ENCODE measurements around the gene TGIF2. TPM values are rescaled to one million over a fixed set of nuclear protein-coding genes. Genes with fewer than 3 reads are reported as not detected.

TGIF2 gene
- 23.7 and 32.6 TPM in 2 replicates for total RNA-seq (2014; rRNA removed; shearing (Covaris generic))

DNA sequence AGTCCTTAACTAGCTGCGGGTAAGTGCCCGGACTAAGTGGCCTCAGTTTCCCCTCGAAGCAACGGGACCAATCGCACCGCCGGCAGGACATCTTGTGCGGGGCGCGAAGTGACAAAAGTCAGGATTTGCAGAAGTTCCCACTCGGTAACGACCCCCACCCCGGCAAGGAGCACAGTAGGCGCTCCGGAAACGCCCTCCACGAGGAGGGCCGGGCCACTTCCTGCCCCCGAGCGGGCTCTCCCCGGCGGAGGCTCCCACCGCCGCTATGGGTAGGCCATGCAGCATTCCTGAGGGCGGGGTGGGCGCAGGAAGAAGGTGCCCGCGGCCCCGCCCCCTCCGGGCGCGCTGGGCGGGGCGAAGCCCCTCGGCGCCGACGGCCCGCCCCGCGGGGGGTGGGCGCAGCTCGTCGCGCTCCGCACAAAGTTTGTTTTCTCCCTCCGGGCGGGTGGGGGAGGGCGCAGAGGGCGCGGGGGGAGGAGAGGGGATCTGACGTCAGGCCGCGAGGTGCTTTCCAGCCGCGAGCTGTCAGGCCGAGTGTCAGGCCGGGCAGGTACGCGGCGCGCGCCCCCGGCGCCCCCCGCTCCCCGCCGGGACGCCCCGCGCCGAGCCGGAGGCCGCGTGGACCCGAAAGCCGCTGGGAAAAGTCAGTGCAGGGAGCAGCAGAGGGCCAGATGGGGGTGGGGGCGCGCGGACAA, at the start of gene TGIF2:
TSS of gene TGIF2 (plus strand) at position 495 of the 695 bp plus-strand sequence. CDS start 5,178 bp downstream, outside the sequence.
- DNase-seq (ENCODE audit: low spot score) = peak; percentile 82

DNA sequence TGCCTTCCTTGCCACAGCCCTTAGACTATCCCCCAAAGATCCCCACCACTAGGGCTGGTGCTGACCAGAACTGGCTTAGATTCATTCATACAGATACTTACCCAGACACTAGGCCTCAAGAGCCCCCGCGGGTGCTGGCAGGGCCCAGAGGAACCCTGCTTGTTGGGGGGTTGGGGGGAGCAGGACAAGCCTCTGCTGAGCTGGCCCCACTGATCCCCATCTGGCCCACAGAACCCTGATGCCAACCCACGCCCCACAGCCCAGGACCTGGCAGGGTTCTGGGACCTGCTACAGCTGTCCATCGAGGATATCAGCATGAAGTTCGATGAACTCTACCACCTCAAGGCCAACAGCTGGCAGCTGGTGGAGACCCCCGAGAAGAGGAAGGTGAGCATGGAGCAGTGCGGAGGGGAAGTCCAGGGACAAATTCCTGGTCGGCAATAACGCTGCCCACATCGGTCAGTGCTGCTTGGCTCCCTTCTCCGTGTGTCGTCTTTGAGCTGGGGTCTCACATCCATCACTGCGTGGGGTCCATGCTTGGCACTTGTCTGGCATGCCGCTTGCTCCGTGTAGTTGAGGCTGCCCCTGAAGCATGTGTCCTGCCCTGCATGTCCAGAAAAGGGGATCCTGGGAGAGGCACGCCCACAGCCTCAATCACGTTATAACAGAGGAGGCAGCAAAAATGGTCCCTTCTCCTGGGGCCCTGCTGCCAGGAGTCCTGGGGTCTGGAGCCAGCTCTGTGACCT, 47.6 kb upstream of the TGIF2 start:
- no peak for DNase-seq (ENCODE audit: low spot score)

DNA sequence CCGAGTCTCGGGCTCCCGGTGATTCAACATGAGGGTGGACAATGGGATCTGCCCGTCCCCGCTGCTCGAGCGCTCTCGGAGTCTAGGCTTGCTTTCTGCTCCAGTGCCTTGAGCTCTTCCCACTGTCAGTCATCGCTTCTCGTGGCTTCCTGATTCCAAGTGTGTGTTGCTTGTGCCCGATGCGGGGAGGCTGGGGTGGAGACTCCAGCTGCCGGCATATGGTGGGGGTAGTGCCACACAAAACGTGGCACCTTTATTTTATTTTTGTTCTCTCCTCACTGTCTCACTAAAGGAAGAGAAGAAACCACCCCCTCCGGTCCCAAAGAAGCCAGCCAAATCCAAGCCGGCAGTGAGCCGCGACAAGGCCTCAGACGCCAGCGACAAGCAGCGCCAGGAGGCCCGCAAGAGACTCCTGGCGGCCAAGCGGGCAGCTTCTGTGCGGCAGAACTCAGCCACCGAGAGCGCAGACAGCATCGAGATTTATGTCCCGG, 46.8 kb upstream of the TGIF2 start:
- no peak for DNase-seq (ENCODE audit: low spot score)

DNA sequence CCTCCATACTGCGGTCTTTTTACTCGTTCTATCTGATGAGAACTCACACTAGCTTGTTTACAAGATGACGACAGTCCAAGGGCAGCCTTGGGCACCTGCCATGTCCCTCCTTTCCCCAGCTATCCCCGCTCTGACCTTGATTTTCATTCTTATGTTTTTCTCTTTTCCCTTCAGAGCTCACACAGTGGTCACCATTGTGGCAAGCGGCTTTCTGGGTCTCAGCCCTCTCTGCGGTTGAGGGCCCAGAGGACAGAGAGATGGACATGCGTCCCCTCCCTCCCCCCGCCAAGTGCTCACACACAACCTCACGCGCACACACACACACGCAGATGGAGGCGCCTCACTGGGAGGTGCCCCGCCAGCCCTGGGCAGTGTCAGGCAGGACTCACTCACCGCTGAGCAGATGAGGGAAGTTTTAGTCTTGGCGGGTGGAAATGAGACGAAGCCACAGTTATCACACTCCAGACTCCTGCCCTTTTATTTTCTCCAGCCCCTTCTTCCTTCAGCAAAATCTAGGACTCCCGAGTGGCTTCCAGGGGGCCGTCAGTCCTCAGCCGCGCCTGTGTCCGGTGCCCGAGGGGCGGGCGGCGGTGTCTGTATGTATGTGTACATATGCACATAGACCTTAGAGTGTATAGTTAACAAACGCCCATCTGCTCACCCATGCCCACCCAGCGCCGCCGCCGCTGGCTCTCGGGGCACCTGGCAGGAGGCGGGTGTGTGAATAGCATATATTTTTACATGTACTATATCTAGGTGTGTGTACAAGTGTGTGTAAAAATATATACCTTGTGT, 45.9 kb upstream of the TGIF2 start:
- DNase-seq (ENCODE audit: low spot score) = no peak

DNA sequence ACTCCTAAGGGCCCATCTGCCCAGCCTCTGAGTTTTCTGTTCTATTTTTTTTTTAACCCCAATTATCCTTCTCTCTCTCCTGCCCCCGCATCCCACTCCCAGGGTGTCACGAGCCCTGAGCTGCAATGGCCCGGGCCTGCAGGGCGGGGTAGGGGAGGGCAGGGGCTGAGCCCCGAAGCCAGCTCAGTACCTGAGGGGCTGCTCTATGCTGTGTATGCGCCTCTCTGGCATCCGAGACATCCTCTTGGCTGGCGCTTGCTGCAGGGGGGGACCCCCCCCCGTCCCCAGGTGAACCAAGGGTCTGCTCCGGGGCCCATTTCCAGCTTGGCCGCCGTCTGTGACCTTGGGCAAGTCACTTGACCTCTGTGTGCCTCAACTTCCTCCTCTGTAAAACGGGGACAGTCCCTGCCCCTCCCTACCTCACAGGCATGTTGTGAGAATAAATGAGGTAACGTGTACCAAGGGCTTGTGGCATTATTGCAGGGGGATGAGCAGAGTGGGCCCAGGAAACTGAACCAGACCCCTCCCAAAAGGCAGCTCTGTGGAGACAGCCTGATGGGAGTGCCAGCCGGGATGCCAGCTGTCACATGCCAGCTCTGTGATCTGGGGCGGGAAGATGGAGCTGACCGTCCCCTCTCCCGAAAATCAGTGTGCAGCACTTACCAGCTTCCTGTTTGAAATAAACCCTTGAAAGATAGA, 45.1 kb upstream of the TGIF2 start:
- DNase-seq (ENCODE audit: low spot score) = no peak

DNA sequence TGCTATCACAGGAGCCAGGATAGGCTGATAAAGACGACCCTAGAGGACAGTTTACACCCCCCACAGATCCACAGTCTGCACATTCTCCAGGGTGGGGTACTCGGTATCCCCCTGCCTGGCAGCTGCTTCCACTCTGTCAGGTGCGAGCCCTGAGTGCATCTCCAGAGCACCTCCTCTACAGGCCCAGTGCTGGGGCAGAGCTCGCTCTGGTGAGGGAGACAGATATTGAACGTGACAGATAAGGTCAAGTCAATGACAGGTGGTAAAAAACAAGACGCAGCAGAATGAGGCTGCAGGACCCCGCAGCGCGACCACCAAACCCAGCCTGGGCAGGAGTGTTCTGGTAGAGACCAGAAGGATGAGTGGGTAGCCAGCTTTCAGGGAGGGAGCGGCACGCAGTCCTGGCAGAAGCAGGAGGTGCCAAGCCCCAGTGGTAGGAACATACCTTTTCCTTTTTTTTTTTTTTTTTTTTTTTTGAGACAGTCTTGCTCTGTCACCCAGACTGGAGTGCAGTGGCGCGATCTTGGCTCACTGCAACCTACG, 44.5 kb upstream of the TGIF2 start:
- no peak for DNase-seq (ENCODE audit: low spot score)

DNA sequence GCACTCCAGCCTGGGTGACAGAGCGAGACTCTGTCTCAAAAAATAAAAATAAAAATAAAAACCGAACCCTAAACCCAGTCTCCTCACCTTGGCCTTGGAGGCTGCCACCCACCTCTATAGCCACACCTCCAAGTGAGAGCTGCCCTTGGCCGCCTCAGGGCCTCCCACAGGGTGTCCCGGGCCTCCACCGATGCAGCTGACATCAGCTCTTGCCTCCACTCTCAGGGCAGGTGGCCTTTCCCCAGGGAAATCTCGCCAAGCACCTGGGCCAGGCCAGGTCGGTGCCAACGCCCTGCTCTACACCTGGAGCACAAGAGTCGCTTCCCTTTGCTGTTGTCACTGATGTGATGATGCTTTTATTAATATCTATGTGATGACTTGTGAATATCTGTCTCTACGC, 41.0 kb upstream of the TGIF2 start:
- DNase-seq (ENCODE audit: low spot score) = no peak

DNA sequence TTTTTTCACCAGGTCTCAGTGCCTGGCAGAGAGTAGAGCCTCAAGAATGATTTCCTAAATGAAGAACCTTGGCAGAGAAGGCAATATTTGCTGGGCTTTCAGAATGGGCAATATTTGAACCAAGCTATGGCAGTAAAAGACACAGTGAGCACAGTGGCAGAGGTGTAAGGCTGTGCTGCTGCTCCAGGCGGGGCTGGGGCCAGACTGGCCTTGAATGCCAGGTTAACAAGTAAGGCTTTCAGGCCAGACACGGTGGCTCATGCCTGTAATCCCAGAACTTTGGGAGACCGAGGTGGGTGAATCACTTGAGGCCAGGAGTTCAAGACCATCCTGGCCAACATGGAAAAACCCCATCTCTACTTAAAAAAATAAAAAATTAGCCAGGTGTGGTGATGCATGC, 40.6 kb upstream of the TGIF2 start:
- DNase-seq (ENCODE audit: low spot score) = no peak

DNA sequence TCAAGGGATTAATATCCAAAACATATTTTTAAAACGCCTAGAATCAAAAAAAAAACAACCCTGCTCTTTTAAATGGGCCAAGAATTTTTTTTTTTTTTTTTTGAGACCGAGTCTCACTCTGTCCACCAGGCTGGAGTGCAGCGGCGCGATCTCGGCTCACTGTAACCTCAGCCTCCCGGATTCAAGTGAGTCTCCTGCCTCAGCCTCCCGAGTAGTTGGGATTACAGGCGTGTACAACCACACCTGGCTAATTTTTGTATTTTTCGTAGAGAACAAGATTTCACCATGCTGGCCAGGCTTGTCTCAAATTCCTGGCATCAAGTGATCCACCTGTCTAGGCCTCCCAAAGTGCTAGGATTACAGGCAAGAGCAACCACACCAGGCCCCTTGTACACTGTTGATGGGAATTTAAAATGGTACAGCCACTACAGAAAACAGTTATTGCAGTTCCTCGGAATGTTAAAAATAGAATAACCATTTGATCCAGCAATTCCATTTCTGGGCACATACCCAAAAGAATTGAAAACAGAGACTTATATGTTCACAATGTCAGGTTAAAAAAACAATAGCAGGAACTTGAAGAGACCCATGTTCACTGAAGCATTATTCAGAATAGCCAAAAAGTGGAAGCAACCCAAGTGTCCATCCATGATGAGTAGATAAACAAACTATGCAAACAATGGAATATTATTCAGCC, 35.2 kb upstream of the TGIF2 start:
- DNase-seq (ENCODE audit: low spot score) = no peak

DNA sequence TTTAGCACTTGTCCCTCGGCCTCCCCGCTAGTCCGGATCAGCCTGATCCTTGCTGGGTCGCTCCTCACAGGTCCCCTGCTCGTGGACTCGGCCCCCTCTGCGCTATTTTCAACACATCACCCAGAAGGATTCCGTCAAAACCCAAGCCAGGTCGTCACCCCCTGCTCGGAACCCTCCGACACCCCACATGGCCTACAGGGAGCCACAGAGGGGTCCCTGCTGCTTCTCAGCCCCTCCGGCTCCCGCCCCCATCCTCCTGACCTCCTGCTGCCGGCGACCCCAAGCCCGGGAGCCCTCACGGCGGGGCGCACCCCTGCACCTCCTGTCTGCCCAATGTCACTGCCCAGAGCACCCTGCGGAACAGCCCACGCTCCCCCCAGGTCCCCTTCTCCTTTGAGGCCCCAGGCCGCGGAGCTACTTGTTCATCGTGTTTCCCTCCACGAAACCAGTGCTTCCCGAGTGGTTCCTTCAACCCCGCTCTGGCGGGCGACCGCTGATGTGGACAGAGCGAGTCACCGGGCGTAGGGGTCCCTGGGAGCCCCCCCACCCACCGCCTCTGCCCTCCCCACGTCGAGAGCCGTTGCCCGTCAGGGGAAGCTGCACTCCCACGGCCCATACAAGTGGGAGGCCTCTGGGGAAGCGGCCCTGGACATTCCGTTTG, 32.7 kb upstream of the TGIF2 start:
- DNase-seq (ENCODE audit: low spot score) = no peak

DNA sequence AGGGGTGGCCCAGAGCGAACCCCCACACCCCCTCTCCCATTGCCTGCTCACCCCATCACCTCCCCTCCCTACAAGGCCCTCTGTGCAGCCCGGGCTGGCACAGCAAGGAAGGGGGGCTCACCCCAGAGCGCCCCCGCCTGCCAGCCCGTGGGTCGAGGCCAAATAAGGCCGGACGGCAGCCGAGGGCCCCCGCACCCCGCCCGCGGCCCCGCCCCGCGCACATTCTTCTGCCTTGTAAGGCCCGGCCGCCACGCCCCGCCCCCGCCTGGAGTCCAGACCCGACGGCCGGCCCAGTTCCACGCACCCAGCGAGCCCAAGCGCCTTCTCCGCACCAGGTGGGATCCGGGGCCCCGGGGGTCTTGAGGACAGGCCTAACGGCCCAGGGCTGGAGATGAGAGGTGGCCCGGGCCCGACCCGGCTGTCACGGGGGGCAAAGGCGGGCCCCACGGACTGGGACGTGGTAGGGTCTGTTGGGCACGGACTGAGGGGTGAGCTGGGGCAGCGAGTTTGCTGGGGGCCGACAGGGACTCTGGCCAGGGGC, 32.1 kb upstream of the TGIF2 start, which contains the start of gene MYL9:
TSS of gene MYL9 (plus strand) at position 293 of the 541 bp plus-strand sequence. CDS start 3,366 bp downstream, outside the sequence.
- no peak for DNase-seq (ENCODE audit: low spot score)

DNA sequence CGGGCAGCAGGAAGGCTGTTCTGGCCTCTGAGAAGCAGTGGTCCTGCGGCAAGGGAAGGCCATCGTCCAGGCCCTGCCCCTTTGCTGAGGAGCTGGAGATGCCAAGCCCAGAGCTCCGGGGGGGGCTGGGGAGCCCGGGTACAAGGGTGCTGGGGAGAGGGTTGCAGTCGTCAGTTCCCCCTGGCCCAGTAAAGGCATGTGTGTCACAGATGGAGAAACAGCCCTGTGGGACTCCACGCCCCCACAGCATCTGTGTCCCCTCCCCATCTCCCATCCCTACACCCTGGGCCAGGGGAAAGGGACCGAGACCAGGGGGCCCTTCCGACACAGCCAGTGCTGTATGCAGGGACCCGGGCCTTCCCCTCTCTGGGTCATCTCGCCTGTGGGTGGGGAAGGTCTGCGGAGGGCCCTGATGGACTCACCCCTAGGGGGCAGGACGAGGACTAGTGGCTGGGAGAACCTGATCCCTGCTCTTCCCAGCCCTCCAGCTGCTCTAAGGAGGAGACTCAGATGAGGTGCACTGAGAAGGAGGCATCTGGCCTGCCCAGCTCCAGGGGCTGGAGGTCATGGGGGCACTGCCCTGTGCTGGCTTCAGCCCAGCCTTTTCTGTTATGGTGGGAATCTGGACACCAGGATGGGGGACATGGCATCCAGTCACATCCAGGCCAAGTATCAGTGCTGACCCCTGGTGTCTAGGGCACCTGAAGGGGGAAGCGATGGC, 31.5 kb upstream of the TGIF2 start:
- no peak for DNase-seq (ENCODE audit: low spot score)

DNA sequence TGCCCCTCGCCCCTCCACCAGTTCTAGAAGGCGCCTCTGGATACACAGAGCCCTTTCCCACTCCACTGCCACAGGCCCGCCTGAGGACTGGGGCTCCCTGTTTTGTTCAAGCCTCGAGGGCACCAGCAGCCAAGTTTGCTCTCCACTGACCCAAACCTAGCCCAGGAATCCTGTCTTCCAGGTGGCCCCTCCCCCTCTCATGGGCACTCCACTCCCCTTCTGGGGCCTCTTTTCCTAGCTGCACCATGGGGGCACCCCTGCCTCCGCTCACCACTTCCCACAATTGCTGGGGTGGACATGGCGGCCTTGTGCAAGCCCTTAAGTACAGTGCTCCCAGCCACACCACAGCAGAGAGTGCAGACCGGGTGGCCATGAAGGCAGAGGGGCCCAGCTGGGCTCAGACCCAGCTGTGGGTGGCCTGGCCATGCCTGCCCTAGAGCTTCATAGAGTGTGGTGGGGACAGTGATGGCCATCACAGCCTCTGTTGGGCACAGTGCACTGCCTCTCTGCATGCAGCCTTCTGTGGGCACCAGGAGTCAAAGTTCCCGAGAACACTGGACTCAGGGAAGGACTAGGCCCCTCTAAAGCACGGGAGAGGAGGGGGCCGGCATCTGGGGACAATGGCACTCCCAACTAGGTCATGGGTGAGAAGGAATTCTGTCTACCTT, 30.7 kb upstream of the TGIF2 start:
- DNase-seq (ENCODE audit: low spot score) = no peak

DNA sequence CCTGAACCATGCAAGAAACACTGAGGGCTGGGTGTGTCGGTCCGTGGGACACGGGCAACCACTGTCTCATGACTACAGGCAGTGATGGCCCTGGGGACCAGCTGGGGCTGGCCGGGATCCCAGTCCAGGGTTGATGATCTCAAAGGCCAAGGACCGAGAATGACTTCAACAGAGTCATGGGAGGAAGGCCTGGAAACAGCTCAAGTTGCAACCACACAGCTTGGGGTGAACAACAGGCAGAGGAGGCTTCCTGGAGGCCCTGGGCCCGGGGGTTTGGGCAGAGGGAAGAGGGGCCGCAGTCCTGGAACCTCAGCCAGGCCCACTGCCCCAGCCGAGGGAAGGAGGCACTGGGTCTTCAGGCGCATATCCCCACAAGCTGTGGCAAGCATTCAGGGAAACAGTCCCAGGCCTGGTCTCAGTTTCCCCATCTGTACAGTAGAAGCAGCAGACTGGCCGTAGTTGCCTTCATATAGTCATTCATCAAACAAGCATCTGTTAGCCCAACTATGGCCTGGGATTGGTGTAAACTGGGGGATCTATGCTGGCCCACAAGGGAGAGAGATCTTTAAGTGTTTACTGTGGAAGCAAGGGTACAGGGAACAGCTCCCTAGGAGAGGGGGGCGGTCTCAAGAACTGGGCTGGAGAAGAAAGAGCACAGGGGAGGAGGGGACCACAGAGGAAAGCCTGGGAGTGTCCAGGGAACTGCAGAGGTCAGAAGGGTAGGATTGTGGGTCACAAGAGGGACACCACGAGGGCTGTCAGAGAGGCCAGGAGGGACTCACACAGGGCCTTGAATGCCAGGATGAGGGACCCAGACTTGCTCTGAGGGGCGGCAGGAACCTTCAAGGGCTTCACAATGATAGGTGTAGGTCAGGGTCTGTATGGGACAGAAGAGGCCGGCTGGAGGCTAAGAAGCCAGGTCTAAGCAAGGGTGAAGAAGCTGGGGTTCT, 29.9 kb upstream of the TGIF2 start:
- peak; percentile 61 for DNase-seq (ENCODE audit: low spot score)

DNA sequence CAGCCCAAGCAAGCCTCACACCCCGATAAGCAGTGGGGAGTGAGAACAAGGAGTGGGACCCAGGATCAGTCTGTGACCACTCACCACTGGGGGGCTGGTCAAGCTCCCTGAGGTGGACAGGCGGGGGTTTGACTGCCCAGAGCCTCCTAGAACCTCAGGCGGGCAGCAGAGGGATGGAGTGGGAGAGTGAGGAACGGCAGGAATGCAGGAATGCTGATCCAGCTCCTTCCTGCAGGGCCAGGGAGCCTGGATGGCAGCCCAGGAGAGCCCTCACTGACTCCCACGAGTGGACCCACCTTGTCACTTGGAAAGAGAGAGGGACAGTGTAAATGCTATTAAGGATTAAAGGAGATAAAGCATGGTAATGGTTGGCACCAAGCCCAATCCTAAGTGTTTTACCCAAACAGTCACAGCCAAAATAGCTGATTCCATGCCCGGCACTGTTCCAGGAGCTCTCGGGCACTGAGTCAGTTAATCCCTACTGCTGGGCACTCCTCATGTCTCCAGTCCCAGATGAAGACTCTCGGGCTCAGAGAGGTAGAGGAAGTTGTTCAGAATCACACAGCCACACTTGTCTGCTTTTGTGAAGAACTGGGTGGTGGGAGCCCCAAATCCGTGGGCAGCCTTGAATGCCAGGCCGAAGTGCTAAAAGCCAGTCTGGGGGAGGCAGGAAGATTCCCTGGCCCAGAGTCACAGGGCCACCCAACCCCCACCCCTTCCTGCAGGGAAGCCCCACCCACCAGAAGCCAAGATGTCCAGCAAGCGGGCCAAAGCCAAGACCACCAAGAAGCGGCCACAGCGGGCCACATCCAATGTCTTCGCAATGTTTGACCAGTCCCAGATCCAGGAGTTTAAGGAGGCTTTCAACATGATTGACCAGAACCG, 29.0 kb upstream of the TGIF2 start:
- DNase-seq (ENCODE audit: low spot score) = peak; percentile 91

DNA sequence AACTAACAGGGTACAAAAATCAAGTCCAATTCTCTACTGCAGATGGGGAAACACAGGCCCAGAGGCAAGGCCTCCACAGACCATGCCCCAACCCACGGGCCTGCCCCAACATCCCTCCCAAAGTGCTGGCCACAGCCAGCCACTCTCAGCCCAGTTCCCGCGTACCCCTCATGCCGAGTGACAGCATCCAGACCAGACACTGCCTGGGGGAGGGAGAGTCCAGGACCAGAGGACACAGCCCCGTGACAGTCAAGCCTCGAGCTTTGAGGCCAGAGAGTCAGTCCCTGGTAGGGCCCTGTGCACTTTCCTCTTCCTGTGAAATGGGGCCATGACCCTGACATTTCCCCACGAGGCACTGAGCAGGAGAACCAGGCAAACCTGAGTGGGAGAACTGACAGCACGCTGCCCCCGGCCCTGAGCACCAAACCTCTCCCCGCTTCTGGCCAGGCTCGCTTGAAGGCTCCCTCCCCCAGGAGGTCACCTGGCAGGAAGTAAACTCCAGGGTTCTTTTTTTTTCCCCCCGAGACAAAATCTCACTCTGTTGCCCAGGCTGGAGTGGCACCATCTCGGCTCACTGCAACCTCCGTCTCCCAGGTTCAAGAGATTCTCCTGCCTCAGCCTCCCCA, 27.2 kb upstream of the TGIF2 start:
- DNase-seq (ENCODE audit: low spot score) = no peak
